Naive thymus-derived CD4-positive, alpha-beta T cell (primary cell): ENCODE measurements around the gene LSAMP. TPM values are rescaled to one million over a fixed set of nuclear protein-coding genes. Genes with fewer than 3 reads are reported as not detected.
"Not testable (repeated sequence)": the region's sequence is repeated elsewhere in the genome, so short reads cannot be mapped to it uniquely, and the experiment has no call there.

Experiments
- ATAC-seq: fragments of 150-1000 bp; cut with Tn5 transposase; 2 replicates; pipeline ENCODE4 v1.10.0; 2021; ENCODE audit warnings: mild to moderate bottlenecking, moderate library complexity
- CTCF ChIA-PET: fragments of 350-600 bp; sonication (Branson Sonifier 250); formaldehyde crosslinking; loops from one replicate; lab custom pipeline; 2021; ENCODE audit warnings: antibody characterized with exemption; lab: Charles Lee
- POLR2A ChIA-PET: fragments of 350-600 bp; sonication (Branson Sonifier 250); formaldehyde crosslinking; loops from one replicate; lab custom pipeline; 2021; ENCODE audit warnings: antibody characterized with exemption, inconsistent platforms; lab: Charles Lee
- DNase-seq, 9 donors: peaks; one replicate each; pipeline versions ENCODE4 v3.0.0 to v3.0.0-alpha.2; 2020 to 2022; ENCODE audit warnings: mixed read lengths in 1 of 9
- H3K27ac ChIP-seq: one replicate; pipeline ENCODE4 v1.7.0; 2013; ENCODE audit warnings: mild to moderate bottlenecking, low read depth, low read length, moderate library complexity
- H3K27me3 ChIP-seq, 2 donors: one replicate each; pipeline ENCODE4 v1.7.0; 2013; ENCODE audit warnings: low read length in 2 of 2, mild to moderate bottlenecking in 2 of 2, moderate library complexity in 2 of 2; ENCODE audit not compliant: control insufficient read depth in 2 of 2, insufficient read depth in 2 of 2
- H3K36me3 ChIP-seq, 3 experiments: 1 replicate in 2 of 3; 2 replicates in 1 of 3; pipeline ENCODE4 v1.7.0; 2013; ENCODE audit warnings: low read length in 3 of 3, mild to moderate bottlenecking in 3 of 3, moderate library complexity in 1 of 3; ENCODE audit not compliant: insufficient read depth in 3 of 3, control insufficient read depth in 2 of 3
- H3K4me1 ChIP-seq, 2 donors: one replicate each; pipeline ENCODE4 v1.7.0; 2013; ENCODE audit warnings: low read length in 2 of 2, mild to moderate bottlenecking in 2 of 2, moderate library complexity in 1 of 2; ENCODE audit not compliant: control insufficient read depth in 2 of 2, insufficient read depth in 2 of 2
- H3K4me3 ChIP-seq: 2 replicates; pipeline ENCODE4 v1.7.0; 2013; ENCODE audit warnings: mild to moderate bottlenecking, low read length
- H3K9me3 ChIP-seq, 3 experiments: 1 replicate in 2 of 3; 2 replicates in 1 of 3; pipeline ENCODE4 v1.7.0; 2013; ENCODE audit warnings: low read length in 3 of 3; ENCODE audit not compliant: control insufficient read depth in 2 of 3
- H3K27ac Mint-ChIP-seq, 9 donors: one replicate each; pipeline ENCODE4 v1.8.0; 2020 to 2022; ENCODE audit warnings: mixed read lengths in 9 of 9, mild to moderate bottlenecking in 8 of 9, moderate library complexity in 5 of 9, inconsistent platforms in 2 of 9
- H3K27me3 Mint-ChIP-seq, 5 donors: one replicate each; pipeline ENCODE4 v1.8.0; 2021 to 2022; ENCODE audit warnings: mixed read lengths in 5 of 5, mild to moderate bottlenecking in 1 of 5
- H3K36me3 Mint-ChIP-seq, 5 donors: one replicate each; pipeline ENCODE4 v1.8.0; 2020 to 2022; ENCODE audit warnings: mixed read lengths in 5 of 5, mild to moderate bottlenecking in 3 of 5, inconsistent platforms in 1 of 5
- H3K4me1 Mint-ChIP-seq, 7 donors: one replicate each; pipeline ENCODE4 v1.8.0; 2020 to 2022; ENCODE audit warnings: mixed read lengths in 7 of 7, mild to moderate bottlenecking in 3 of 7, inconsistent platforms in 1 of 7
- H3K4me3 Mint-ChIP-seq, 10 donors: one replicate each; pipeline ENCODE4 v1.8.0; 2020 to 2022; ENCODE audit warnings: mild to moderate bottlenecking in 10 of 10, mixed read lengths in 10 of 10, moderate library complexity in 6 of 10, inconsistent platforms in 2 of 10
- H3K9me3 Mint-ChIP-seq, 11 donors: one replicate each; pipeline ENCODE4 v1.8.0; 2020 to 2022; ENCODE audit warnings: mixed read lengths in 11 of 11, mild to moderate bottlenecking in 4 of 11, inconsistent platforms in 1 of 11, moderate library complexity in 1 of 11
- intact Hi-C, 2 donors: fragments of 100-400 bp; cut with micrococcal nuclease; formaldehyde crosslinking; loops; one replicate each; pipeline ENCODE4 v1.15.1; 2023
- polyA plus RNA-seq, 2 donors: library from polyadenylated mRNA; unstranded; fragments of 300-500 nt; fragmentation: Illumina TruSeq; gene quantifications; one replicate each; pipeline ENCODE4 v1.2.3, GENCODE V29; 2021
- total RNA-seq, 6 experiments: library from RNA in 5 of 6; stranded (reverse) in 5 of 6; gene quantifications; 1 replicate in 5 of 6; 2 replicates in 1 of 6; pipeline ENCODE4 v1.2.3 and lab custom pipeline; 2021 to 2026

LSAMP gene
- total and polyA plus RNA-seq, 7 experiments from 2014 or later, result not detected

DNA sequence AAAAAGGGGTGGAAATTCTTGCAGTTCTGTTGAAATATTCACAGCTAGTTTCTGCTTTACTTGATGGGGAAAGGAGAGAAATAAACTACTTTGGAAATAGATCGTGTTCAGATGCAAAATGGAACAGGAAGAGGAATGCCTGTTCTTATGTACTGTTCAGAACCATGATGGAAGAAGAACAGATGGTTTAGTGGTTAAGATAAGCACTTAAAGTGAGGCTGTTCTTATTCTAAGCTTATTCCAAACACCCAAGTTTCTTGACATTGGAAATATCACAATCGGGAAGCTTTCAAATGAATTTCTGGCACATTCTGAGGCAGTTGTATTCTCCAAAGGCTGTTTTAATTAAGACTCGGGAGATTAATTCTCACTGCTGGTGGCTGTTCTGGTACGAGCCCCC lies 228.5 kb downstream of the LSAMP start:
- CTCF ChIA-PET, result no interaction called here
- no peaks in the 10 kb centered on the region for H3K4me1 ChIP-seq
- Mint-ChIP-seq H3K4me1 (no peaks in the 10 kb centered on the region), H3K4me3 (no peak overlapping the region), H3K36me3 (no peaks in the 10 kb centered on the region), H3K9me3 (peaks cover 0 to 18% (median 3%) of the 10 kb centered on the region in 11 donors), H3K27me3 (no peaks in the 10 kb centered on the region), H3K27ac (no peak overlapping the region)
- H3K27ac ChIP-seq, result no peak overlapping the region
- intact Hi-C loops, result no loop called here
- ATAC-seq, result no peak
- no peak for DNase-seq
- H3K36me3 ChIP-seq, result no peaks in the 10 kb centered on the region
- H3K27me3 ChIP-seq, result no peaks in the 10 kb centered on the region
- H3K9me3 ChIP-seq, result no peaks in the 10 kb centered on the region
- POLR2A ChIA-PET, result no interaction called here
- no peak overlapping the region for H3K4me3 ChIP-seq

- intact Hi-C loops, result no loop called here
- H3K27me3 Mint-ChIP-seq, result no peaks in the 10 kb centered on the region
- no peaks in the 10 kb centered on the region for H3K4me1 Mint-ChIP-seq
- peaks cover 0 to 14% (median 4%) of the 10 kb centered on the region in 11 donors for H3K9me3 Mint-ChIP-seq
- Histone ChIP-seq H3K4me1 (no peaks in the 10 kb centered on the region), H3K9me3 (no peaks in the 10 kb centered on the region), H3K4me3 (no peak overlapping the region), H3K27me3 (no peaks in the 10 kb centered on the region), H3K36me3 (no peaks in the 10 kb centered on the region), H3K27ac (no peak overlapping the region)
- H3K4me3 Mint-ChIP-seq, result no peak overlapping the region
- CTCF ChIA-PET, result no interaction called here
- H3K36me3 Mint-ChIP-seq, result peaks cover 0 to 3% (median 0%) of the 10 kb centered on the region in 5 donors
- DNase-seq (no peak), ATAC-seq (no peak)
- POLR2A ChIA-PET, result no interaction called here
- H3K27ac Mint-ChIP-seq, result no peak overlapping the region
Observed at GRCh38 chr3:116211901-116212300, 233.4 kb downstream of the LSAMP start.

GRCh38 chr3:116208830-116209229 lies 236.5 kb downstream of the LSAMP start:
- CTCF ChIA-PET, DNase-seq, H3K36me3 ChIP-seq, H3K27me3 Mint-ChIP-seq, H3K27ac ChIP-seq, H3K9me3 ChIP-seq, ATAC-seq, H3K4me1 Mint-ChIP-seq, H3K36me3 Mint-ChIP-seq, intact Hi-C loops, H3K4me3 ChIP-seq, POLR2A ChIA-PET, H3K27ac Mint-ChIP-seq, H3K4me3 Mint-ChIP-seq, H3K4me1 ChIP-seq, H3K27me3 ChIP-seq: not testable (repeated sequence)
- H3K9me3 Mint-ChIP-seq, result peaks cover 0 to 14% (median 4%) of the 10 kb centered on the region in 11 donors

DNA sequence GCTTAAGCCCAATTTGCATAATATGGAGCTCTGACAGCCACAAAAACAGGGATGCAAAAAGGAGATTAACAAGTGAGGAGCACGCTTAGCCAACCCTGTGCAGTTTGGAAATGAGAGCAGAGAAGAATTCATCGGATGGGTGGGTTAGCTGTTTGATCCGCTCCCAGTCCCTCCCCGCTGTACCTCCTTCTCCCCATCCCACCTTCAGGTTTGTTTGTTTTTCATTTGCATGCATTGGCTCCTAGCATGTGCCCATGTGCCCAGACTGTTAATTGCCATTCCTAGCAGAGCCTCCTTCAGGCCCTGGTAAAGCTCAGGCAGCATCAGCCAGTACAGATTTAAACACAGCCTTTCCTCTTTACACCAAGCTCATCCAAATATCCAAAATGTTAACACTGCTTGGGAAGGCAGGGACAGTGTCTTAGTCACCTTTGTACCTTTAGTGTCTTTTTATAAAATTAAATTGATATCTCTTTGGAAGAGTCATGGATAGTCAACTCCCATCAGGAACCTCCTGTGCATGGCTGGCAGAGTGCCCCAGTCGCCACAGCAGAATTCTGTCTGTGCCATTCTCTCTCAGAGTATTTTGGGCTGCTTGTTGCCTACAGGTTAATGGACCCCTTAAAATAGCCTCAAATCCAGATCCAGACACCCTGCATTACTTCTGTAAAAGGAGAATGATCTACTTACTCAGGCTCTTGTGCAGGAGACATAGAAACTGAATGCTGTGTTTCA lies 244.2 kb downstream of the LSAMP start:
- CTCF ChIA-PET, result no interaction called here
- no peaks in the 10 kb centered on the region for H3K4me1 Mint-ChIP-seq
- peaks cover 0 to 18% (median 4%) of the 10 kb centered on the region in 11 donors for H3K9me3 Mint-ChIP-seq

GRCh38 chr3:116199063-116199462 lies 246.2 kb downstream of the LSAMP start:
- Mint-ChIP-seq H3K4me1 (no peaks in the 10 kb centered on the region), H3K4me3 (no peak overlapping the region), H3K9me3 (peaks cover 0 to 20% (median 4%) of the 10 kb centered on the region in 11 donors), H3K27ac (no peak overlapping the region), H3K36me3 (no peaks in the 10 kb centered on the region), H3K27me3 (no peaks in the 10 kb centered on the region)
- intact Hi-C loops, result no loop called here
- Histone ChIP-seq H3K9me3 (no peaks in the 10 kb centered on the region), H3K27ac (no peak overlapping the region), H3K4me3 (no peak overlapping the region), H3K4me1 (no peaks in the 10 kb centered on the region), H3K36me3 (no peaks in the 10 kb centered on the region), H3K27me3 (no peaks in the 10 kb centered on the region)
- CTCF ChIA-PET, result no interaction called here
- ATAC-seq, result no peak
- POLR2A ChIA-PET, result no interaction called here
- no peak for DNase-seq

More for the DNA sequence above, 244.2 kb downstream of the LSAMP start:
- H3K36me3 ChIP-seq, result no peaks in the 10 kb centered on the region
- no peaks in the 10 kb centered on the region for H3K9me3 ChIP-seq
- ATAC-seq (no peak), DNase-seq (no peak)
- no peaks in the 10 kb centered on the region for H3K4me1 ChIP-seq
- intact Hi-C loops, result no loop called here
- Mint-ChIP-seq H3K27ac (no peak overlapping the region), H3K4me3 (no peak overlapping the region), H3K36me3 (no peaks in the 10 kb centered on the region), H3K27me3 (no peaks in the 10 kb centered on the region)
- H3K4me3 ChIP-seq, result no peak overlapping the region
- no peak overlapping the region for H3K27ac ChIP-seq
- H3K27me3 ChIP-seq, result no peaks in the 10 kb centered on the region
- POLR2A ChIA-PET, result no interaction called here

- H3K4me1 ChIP-seq, result no peaks in the 10 kb centered on the region
- H3K4me3 Mint-ChIP-seq, result no peak overlapping the region
- H3K4me3 ChIP-seq, result no peak overlapping the region
- DNase-seq (no peak), ATAC-seq (no peak)
- no peaks in the 10 kb centered on the region for H3K36me3 ChIP-seq
- H3K4me1 Mint-ChIP-seq, result no peaks in the 10 kb centered on the region
- ChIA-PET CTCF (no interaction called here), POLR2A (no interaction called here)
- H3K27ac ChIP-seq, result no peak overlapping the region
- H3K9me3 ChIP-seq, result no peaks in the 10 kb centered on the region
- no peak overlapping the region for H3K27ac Mint-ChIP-seq
- intact Hi-C loops, result no loop called here
- no peaks in the 10 kb centered on the region for H3K36me3 Mint-ChIP-seq
- no peaks in the 10 kb centered on the region for H3K27me3 Mint-ChIP-seq
- no peaks in the 10 kb centered on the region for H3K27me3 ChIP-seq
- H3K9me3 Mint-ChIP-seq, result peaks cover 0 to 25% (median 5%) of the 10 kb centered on the region in 11 donors
Observed at GRCh38 chr3:116198087-116198486, 247.2 kb downstream of the LSAMP start.

DNA sequence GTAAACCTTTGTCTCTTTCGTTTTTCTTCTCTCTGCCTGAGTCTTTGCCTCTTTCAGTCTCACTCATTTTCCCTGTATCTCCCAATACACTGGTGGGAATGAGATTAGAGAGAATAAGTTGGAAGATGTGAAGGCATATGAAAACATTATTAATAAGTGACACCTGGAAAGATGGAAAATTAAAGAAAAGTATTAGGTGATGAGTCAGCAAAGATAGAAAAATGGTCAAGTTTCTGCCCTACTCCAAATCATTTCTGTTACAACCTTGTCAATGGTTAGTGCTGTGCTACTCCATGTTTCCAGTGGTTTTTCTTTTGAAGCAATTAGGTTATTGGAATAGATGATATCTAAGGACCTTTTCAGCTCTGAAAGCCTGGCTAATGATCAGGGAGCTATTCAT lies 252.8 kb downstream of the LSAMP start:
- POLR2A ChIA-PET, result no interaction called here
- CTCF ChIA-PET, result no interaction called here

More for the DNA sequence above, 252.8 kb downstream of the LSAMP start:
- H3K27ac Mint-ChIP-seq, result no peak overlapping the region
- no peak for DNase-seq
- H3K4me3 Mint-ChIP-seq, result no peak overlapping the region
- no peak for ATAC-seq
- intact Hi-C loops, result no loop called here
- no peaks in the 10 kb centered on the region for H3K4me1 ChIP-seq
- H3K36me3 Mint-ChIP-seq, result no peaks in the 10 kb centered on the region
- no peaks in the 10 kb centered on the region for H3K36me3 ChIP-seq
- no peaks in the 10 kb centered on the region for H3K9me3 ChIP-seq
- peaks cover 0 to 18% (median 4%) of the 10 kb centered on the region in 11 donors for H3K9me3 Mint-ChIP-seq
- no peaks in the 10 kb centered on the region for H3K27me3 ChIP-seq
- no peak overlapping the region for H3K27ac ChIP-seq
- no peak overlapping the region for H3K4me3 ChIP-seq
- H3K4me1 Mint-ChIP-seq, result no peaks in the 10 kb centered on the region
- H3K27me3 Mint-ChIP-seq, result no peaks in the 10 kb centered on the region
